IgD-negative memory B cell (primary cell): ENCODE results near the gene TEPSIN. TPM values are rescaled to one million over a fixed set of nuclear protein-coding genes. Genes with fewer than 3 reads are reported as not detected.

Source experiments
- H3K27ac Mint-ChIP-seq, 3 donors: one replicate each; pipeline ENCODE4 v1.8.0; 2020 to 2022; ENCODE audit warnings: mild to moderate bottlenecking in 3 of 3, mixed read lengths in 3 of 3, moderate library complexity in 1 of 3
- H3K27me3 Mint-ChIP-seq: one replicate; pipeline ENCODE4 v1.8.0; 2021; ENCODE audit warnings: mixed read lengths
- H3K36me3 Mint-ChIP-seq: one replicate; pipeline ENCODE4 v1.8.0; 2020; ENCODE audit warnings: mild to moderate bottlenecking, mixed read lengths
- H3K4me1 Mint-ChIP-seq, 3 donors: one replicate each; pipeline ENCODE4 v1.8.0; 2020 to 2022; ENCODE audit warnings: mixed read lengths in 3 of 3, mild to moderate bottlenecking in 1 of 3
- H3K4me3 Mint-ChIP-seq, 4 donors: one replicate each; pipeline ENCODE4 v1.8.0; 2020 to 2022; ENCODE audit warnings: mild to moderate bottlenecking in 4 of 4, mixed read lengths in 4 of 4, moderate library complexity in 3 of 4
- H3K9me3 Mint-ChIP-seq, 3 donors: one replicate each; pipeline ENCODE4 v1.8.0; 2020 to 2021; ENCODE audit warnings: mixed read lengths in 3 of 3, mild to moderate bottlenecking in 1 of 3
- polyA plus RNA-seq: library from polyadenylated mRNA; unstranded; fragments of 300-500 nt; fragmentation: Illumina TruSeq; gene quantifications from one replicate; pipeline ENCODE4 v1.2.3, GENCODE V29; 2021

TEPSIN gene
- polyA plus RNA-seq, 1 donor from 2014 or later: 15.3 TPM

- peaks cover 0 to 6% (median 0%) of the 10 kb centered on the region in 3 donors for H3K4me1 Mint-ChIP-seq
- no peaks in the 10 kb centered on the region for H3K36me3 Mint-ChIP-seq
- no peak overlapping the region for H3K4me3 Mint-ChIP-seq
- H3K27ac Mint-ChIP-seq: no peak overlapping the region
- H3K9me3 Mint-ChIP-seq: no peaks in the 10 kb centered on the region
- no peaks in the 10 kb centered on the region for H3K27me3 Mint-ChIP-seq
Observed at GRCh38 chr17:81260171-81260570, 21.3 kb upstream of the TEPSIN start.

GRCh38 chr17:81259058-81259605, 20.3 kb upstream of the TEPSIN start:
- Mint-ChIP-seq H3K36me3 (no peaks in the 10 kb centered on the region), H3K27me3 (no peaks in the 10 kb centered on the region), H3K4me3 (no peak overlapping the region), H3K9me3 (no peaks in the 10 kb centered on the region), H3K27ac (peak overlapping the region in 1 of 3 donors; percentile 74), H3K4me1 (peaks cover 0 to 6% (median 3%) of the 10 kb centered on the region in 3 donors)

DNA sequence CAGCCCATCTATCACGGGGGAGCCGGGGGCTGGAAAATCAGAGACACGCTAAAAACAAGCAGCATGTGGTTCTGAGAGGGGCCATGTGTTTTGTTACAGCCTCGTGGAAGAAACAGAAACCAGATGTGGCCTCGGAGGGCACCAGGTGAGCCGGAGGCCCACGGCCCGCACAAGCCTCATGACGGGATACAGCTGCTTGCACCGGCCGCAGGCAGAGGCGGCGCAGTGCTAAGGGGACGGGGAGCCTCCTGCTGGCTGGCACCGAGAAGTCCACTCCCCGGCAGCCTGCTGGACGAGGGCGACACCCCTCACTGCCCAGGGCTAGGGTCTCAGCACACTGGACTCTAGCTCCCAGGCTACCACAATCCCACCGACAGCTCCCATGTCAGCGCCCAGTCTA, 19.4 kb upstream of the TEPSIN start:
- Mint-ChIP-seq H3K36me3 (peaks cover 1% of the 10 kb centered on the region), H3K4me3 (no peak overlapping the region), H3K4me1 (peaks cover 0 to 8% (median 5%) of the 10 kb centered on the region in 3 donors), H3K9me3 (no peaks in the 10 kb centered on the region), H3K27me3 (no peaks in the 10 kb centered on the region), H3K27ac (peak overlapping the region in 1 of 3 donors; percentile 74)

DNA sequence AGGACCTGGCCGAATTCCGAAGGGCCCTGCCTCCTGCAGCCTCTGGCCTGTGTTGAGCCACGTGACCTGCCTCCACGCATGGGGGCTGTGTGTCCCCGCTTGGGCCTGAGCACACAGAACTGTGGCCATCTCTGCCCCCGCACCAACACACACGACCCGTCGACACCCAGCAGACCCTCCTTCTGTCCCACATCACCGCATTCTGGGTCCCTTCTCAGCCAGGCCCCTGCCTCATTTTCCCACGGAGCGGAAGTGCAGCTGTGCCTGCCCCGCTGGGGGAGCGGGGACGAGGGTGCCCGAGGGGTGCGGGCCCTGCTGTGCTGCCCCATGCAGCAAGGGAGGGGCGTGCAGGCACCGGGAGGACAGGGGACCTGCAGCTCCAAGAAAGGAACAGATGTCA, 18.7 kb upstream of the TEPSIN start:
- H3K27me3 Mint-ChIP-seq: no peaks in the 10 kb centered on the region
- no peak overlapping the region for H3K27ac Mint-ChIP-seq
- H3K36me3 Mint-ChIP-seq: peaks cover 4% of the 10 kb centered on the region
- peaks cover 0 to 10% (median 8%) of the 10 kb centered on the region in 3 donors for H3K4me1 Mint-ChIP-seq
- no peaks in the 10 kb centered on the region for H3K9me3 Mint-ChIP-seq
- no peak overlapping the region for H3K4me3 Mint-ChIP-seq

GRCh38 chr17:81256616-81257015, 17.8 kb upstream of the TEPSIN start:
- no peaks in the 10 kb centered on the region for H3K27me3 Mint-ChIP-seq

DNA sequence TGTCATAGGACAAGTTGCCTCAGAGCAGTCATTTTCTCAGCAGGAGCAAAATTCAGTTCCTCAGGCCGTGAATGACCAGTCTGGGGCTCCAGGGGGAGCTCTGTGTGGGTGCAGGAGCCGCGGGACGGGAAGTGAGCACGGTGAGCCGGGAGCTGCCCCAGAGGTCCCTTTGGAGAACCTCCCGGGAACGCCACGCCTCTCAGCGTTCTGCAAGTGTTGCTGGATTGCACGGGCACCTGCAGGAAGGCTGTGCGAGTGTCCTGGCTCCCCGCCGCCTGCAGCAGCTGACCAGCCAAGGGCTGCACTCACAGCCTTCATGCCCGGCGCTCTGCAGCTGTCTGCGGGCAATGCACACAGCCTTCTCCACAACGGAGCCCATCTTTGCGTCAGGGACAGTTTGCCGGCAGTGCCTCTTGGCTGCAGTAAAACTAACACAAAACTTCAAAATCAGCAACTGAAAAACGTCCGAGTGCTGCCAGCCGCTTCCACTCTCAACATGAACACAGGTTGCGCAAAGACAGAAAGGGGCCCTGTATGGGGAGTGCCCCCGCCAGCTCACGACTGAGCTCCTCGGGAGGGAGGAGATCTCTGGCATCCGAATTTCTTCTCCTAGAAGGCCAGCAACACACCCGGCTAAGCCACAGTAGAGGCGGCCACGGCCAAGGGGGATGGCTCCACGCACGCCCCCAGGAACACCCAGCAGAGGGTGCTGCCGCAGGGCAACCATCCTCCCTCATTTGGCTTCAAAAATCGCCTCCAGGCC, 16.3 kb upstream of the TEPSIN start:
- no peaks in the 10 kb centered on the region for H3K27me3 Mint-ChIP-seq
- peak overlapping the region in 1 of 3 donors; percentile 74 for H3K27ac Mint-ChIP-seq
- H3K4me3 Mint-ChIP-seq: no peak overlapping the region
- H3K9me3 Mint-ChIP-seq: no peaks in the 10 kb centered on the region
- peaks cover 0 to 13% (median 10%) of the 10 kb centered on the region in 3 donors for H3K4me1 Mint-ChIP-seq
- H3K36me3 Mint-ChIP-seq: peaks cover 4% of the 10 kb centered on the region

More at GRCh38 chr17:81256616-81257015, 17.8 kb upstream of the TEPSIN start:
- peaks cover 0 to 10% (median 10%) of the 10 kb centered on the region in 3 donors for H3K4me1 Mint-ChIP-seq
- no peak overlapping the region for H3K4me3 Mint-ChIP-seq
- peaks cover 4% of the 10 kb centered on the region for H3K36me3 Mint-ChIP-seq
- no peak overlapping the region for H3K27ac Mint-ChIP-seq
- H3K9me3 Mint-ChIP-seq: no peaks in the 10 kb centered on the region

- H3K27ac Mint-ChIP-seq: peak overlapping the region in 1 of 3 donors; percentile 76
- H3K4me3 Mint-ChIP-seq: peak overlapping the region in 1 of 4 donors; percentile 7
- peaks cover 4% of the 10 kb centered on the region for H3K36me3 Mint-ChIP-seq
- no peaks in the 10 kb centered on the region for H3K9me3 Mint-ChIP-seq
- no peaks in the 10 kb centered on the region for H3K27me3 Mint-ChIP-seq
- peaks cover 0 to 13% (median 5%) of the 10 kb centered on the region in 3 donors for H3K4me1 Mint-ChIP-seq
Observed at GRCh38 chr17:81253358-81254131, 14.7 kb upstream of the TEPSIN start.

DNA sequence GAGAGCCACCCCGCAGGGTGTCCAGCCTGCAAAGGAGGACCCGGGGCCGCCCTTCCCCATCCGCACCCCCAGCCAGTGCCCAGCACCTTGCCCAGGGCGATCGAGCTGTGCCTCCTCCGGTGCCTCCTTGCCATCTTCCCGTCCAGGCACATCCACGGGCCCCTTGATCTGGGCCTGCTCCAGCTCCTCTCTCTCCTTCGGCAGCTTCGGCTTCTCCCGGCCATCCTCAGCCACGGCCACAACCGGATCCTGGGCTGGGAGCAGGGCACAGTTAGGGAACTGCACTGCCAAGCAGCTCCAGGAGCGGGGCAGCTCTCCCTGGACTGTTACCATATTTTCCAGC, 14.1 kb upstream of the TEPSIN start:
- H3K27ac Mint-ChIP-seq: no peak overlapping the region
- H3K4me3 Mint-ChIP-seq: peak overlapping the region in 2 of 4 donors; percentile 7 to 10
- H3K27me3 Mint-ChIP-seq: no peaks in the 10 kb centered on the region
- peaks cover 0 to 13% (median 5%) of the 10 kb centered on the region in 3 donors for H3K4me1 Mint-ChIP-seq
- H3K36me3 Mint-ChIP-seq: peaks cover 7% of the 10 kb centered on the region
- H3K9me3 Mint-ChIP-seq: no peaks in the 10 kb centered on the region

- H3K36me3 Mint-ChIP-seq: peaks cover 7% of the 10 kb centered on the region
- H3K27ac Mint-ChIP-seq: no peak overlapping the region
- H3K4me3 Mint-ChIP-seq: peak overlapping the region in 2 of 4 donors; percentile 58 to 87
- H3K27me3 Mint-ChIP-seq: no peaks in the 10 kb centered on the region
- peaks cover 0 to 13% (median 5%) of the 10 kb centered on the region in 3 donors for H3K4me1 Mint-ChIP-seq
- H3K9me3 Mint-ChIP-seq: no peaks in the 10 kb centered on the region
Observed at GRCh38 chr17:81252326-81252986, 13.6 kb upstream of the TEPSIN start.

GRCh38 chr17:81251709-81252301, 12.9 kb upstream of the TEPSIN start:
- Mint-ChIP-seq H3K27ac (peak overlapping the region in 2 of 3 donors; percentile 53 to 71), H3K9me3 (no peaks in the 10 kb centered on the region), H3K4me1 (peaks cover 0 to 13% (median 5%) of the 10 kb centered on the region in 3 donors), H3K4me3 (peak overlapping the region; percentile 25 to 66 (median 58)), H3K27me3 (no peaks in the 10 kb centered on the region), H3K36me3 (peaks cover 7% of the 10 kb centered on the region)

DNA sequence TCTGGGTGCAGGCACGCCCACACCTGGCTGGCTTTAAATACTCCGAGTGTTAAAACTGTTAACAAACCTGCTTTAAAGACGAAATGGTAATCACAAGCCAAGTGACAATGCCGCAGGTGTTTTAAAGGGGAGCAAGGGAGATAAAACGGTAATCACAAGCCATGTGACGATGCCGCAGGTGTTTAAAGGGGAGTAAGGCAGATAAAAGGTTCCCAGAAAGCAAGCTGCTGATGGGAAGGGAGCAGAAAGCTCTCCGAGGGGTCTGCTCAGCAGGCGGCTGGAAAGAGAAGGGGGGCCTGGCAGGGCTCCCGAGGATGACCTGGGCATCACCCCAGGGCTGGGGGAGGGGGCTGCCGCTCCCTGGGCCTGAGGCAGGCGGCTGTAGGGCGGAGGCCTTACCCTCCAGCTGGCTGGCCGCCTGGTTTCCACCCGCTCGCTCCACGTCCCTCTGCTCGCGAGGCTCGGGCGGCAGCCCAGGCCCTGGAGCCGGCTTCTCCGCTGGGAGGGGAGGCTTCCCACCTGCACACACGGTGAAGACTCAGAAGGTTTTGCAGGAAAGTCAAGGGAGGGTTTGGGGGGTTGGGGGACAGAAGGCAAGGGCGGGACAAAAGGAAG, 12.3 kb upstream of the TEPSIN start:
- H3K36me3 Mint-ChIP-seq: peaks cover 7% of the 10 kb centered on the region
- peak overlapping the region in 2 of 3 donors; percentile 67 to 71 for H3K27ac Mint-ChIP-seq
- H3K4me1 Mint-ChIP-seq: peaks cover 0 to 13% (median 5%) of the 10 kb centered on the region in 3 donors
- H3K9me3 Mint-ChIP-seq: no peaks in the 10 kb centered on the region
- H3K4me3 Mint-ChIP-seq: peak overlapping the region in 3 of 4 donors; percentile 25 to 66 (median 58)
- no peaks in the 10 kb centered on the region for H3K27me3 Mint-ChIP-seq

DNA sequence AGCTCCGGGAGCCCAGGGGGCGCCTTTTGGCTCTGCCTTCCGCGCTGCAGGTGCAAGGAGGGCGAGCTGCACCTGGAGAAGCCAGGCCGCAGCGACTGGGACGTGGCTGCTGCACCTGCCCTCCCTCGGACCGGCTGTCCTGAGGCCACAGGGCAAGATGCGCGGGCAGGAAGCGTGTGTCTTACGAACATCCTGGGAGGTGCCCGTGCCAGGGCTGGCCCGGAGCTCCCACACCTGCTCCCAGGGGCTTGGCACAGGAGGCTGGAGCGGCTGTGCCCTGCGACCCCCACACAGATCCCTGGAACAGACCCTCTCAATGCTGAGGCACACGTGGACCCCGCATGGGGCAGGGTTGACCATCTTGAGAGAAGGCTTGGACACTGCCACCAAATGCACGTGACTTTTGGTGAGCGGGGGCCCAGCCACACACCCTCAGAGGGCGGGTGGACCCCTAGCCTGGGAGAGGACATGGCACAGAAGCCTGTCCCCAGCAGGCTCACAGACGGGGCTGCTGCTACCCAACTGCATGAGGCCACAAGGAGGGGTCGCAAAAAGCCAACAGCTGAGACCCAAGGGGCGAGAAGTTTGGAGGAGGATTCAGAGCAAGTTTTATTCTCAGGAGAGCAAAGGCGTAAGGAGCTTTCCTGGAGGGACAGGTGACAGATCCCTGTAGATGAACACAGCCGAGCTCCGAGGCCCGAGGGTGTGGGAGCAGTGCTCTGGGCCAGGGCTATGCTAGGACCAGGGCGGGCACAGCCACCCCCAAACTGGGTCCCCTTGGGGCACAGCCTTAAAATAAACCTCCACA, 11.6 kb upstream of the TEPSIN start:
- no peak overlapping the region for H3K4me3 Mint-ChIP-seq
- H3K9me3 Mint-ChIP-seq: no peaks in the 10 kb centered on the region
- peak overlapping the region in 2 of 3 donors; percentile 67 to 71 for H3K27ac Mint-ChIP-seq
- no peaks in the 10 kb centered on the region for H3K27me3 Mint-ChIP-seq
- H3K36me3 Mint-ChIP-seq: peaks cover 7% of the 10 kb centered on the region
- H3K4me1 Mint-ChIP-seq: peaks cover 0 to 13% (median 5%) of the 10 kb centered on the region in 3 donors

DNA sequence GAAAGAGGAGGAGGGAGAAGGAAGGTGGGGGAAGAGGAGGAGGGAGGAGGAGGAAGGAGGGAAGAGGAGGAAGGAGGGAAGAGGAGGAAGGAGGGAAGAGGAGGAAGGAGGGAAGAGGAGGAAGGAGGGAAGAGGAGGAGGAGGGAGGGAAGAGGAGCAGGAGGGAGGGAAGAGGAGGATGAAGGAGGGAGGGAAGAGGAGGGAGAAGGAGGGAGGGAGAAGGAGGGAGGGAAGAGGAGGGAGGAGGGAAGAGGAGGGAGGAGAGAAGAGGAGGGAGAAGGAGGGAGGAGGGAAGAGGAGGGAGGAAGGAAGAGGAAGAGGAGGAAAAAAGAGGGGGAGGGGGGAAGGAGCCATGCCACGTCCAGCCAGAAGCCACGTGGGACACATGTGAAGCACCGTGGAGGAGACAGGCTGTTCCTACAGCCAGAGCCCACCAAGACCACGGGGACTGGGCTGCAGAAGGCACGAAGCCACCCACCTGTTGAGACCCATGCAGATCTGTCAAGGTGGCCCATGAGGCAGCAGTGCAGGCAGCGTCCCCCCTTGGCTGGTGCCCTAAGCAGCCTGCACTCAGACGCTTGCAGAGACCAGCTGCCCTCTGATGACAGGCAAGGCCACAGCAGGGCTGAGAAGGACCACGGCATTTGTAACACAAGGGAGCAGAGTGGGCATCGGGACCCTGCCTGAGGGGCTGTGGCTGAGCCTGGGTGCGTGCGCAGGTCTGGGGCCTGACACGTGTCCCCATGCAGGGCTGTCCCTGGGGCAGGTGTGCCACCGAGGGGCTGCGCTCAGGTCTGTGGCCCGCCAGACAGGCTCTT, 10.6 kb upstream of the TEPSIN start:
- Mint-ChIP-seq H3K9me3 (no peaks in the 10 kb centered on the region), H3K4me1 (peaks cover 7 to 15% (median 14%) of the 10 kb centered on the region in 3 donors), H3K4me3 (no peak overlapping the region), H3K27me3 (no peaks in the 10 kb centered on the region), H3K36me3 (peaks cover 7% of the 10 kb centered on the region), H3K27ac (no peak overlapping the region)
